A549 (cell line): Measurements from ENCODE around the gene FAM25G. TPM values are rescaled to one million over a fixed set of nuclear protein-coding genes. Genes with fewer than 3 reads are reported as not detected.

Experiments used
- ATAC-seq, 2 experiments: fragments of 200-7000 bp in 1 of 2; fragments of >200 bp in 1 of 2; cut with Nextera tagmentation in 1 of 2; cut with Tn5 transposase in 1 of 2; 3 replicates each; pipeline versions ENCODE4 v1.8.0 to v1.9.1; 2018 to 2020; ENCODE audit warnings: mild to moderate bottlenecking in 1 of 2, moderate library complexity in 1 of 2
- CTCF ChIA-PET: fragments of 300-600 bp; sonication (Branson Sonifier 250); formaldehyde crosslinking; extraction: SDS; loops from one replicate; lab custom pipeline; 2021; ENCODE audit warnings: antibody characterized with exemption, inconsistent platforms; lab: Yijun Ruan, JAX
- POLR2A ChIA-PET: fragments of 350-600 bp; formaldehyde crosslinking; extraction: SDS; loops from one replicate; lab custom pipeline; 2021; ENCODE audit warnings: antibody characterized with exemption, inconsistent platforms; lab: Yijun Ruan, JAX
- DNase-seq, 2 experiments: peaks; one replicate each; pipeline versions ENCODE4 v3.0.0 to v3.0.0-alpha.2; 2011 to 2016; ENCODE audit warnings: low read depth in 1 of 2, low spot score in 1 of 2
- FAIRE-seq: peaks from 2 replicates; lab custom pipeline; 2011; peaks lifted over from hg19 to GRCh38; lab: Jason Lieb, UNC
- H3K27ac ChIP-seq, 2 experiments: fragments of >200 bp; sonication (Bioruptor Twin); formaldehyde crosslinking; 3 replicates each; pipeline ENCODE4 v1.5.1; 2016 to 2017
- H3K4me1 ChIP-seq: fragments of >200 bp; sonication (Bioruptor Twin); formaldehyde crosslinking; 3 replicates; pipeline ENCODE4 v1.6.1; 2016
- H3K4me2 ChIP-seq: fragments of >200 bp; sonication (Bioruptor Twin); formaldehyde crosslinking; 3 replicates; pipeline ENCODE4 v1.6.1; 2016
- H3K4me3 ChIP-seq: fragments of >200 bp; sonication (Bioruptor Twin); formaldehyde crosslinking; 3 replicates; pipeline ENCODE4 v1.5.1; 2016
- H3K9me3 ChIP-seq: fragments of >200 bp; sonication (Bioruptor Twin); formaldehyde crosslinking; 3 replicates; pipeline ENCODE4 v1.6.1; 2016
- BCL3 ChIP-seq: fragments of >200 bp; sonication (Bioruptor Twin); formaldehyde crosslinking; IDR thresholded peaks from 3 replicates; pipeline ENCODE4 v1.6.1; 2016
- BHLHE40 ChIP-seq: IDR thresholded peaks from 2 replicates; pipeline ENCODE4 v1.6.1; 2012; ENCODE audit warnings: low read depth, low read length, inconsistent platforms
- CBX2 ChIP-seq: fragments of 200-600 bp; sonication (generic); IDR thresholded peaks from 2 replicates; pipeline ENCODE4 v1.6.1; 2016; ENCODE audit warnings: low read depth, mild to moderate bottlenecking, borderline replicate concordance
- CHD2 ChIP-seq: fragments of 150-350 bp; IDR thresholded peaks from 2 replicates; pipeline ENCODE4 v1.6.1; 2014; ENCODE audit warnings: low read length; ENCODE audit not compliant: partially characterized antibody
- CHD4 ChIP-seq: fragments of 200-600 bp; sonication (generic); IDR thresholded peaks from 2 replicates; pipeline ENCODE4 v1.6.1; 2016; ENCODE audit warnings: antibody characterized with exemption, mild to moderate bottlenecking, borderline replicate concordance
- CTCF ChIP-seq: fragments of >200 bp; sonication (Bioruptor Twin); formaldehyde crosslinking; IDR thresholded peaks from 3 replicates; pipeline ENCODE4 v1.5.1; 2016
- HES2 ChIP-seq: fragments of >200 bp; sonication (Bioruptor Twin); formaldehyde crosslinking; IDR thresholded peaks from 2 replicates; pipeline ENCODE4 v1.6.1; 2016
- JUNB ChIP-seq: fragments of >200 bp; sonication (Bioruptor Twin); formaldehyde crosslinking; IDR thresholded peaks from 2 replicates; pipeline ENCODE4 v1.6.1; 2016
- KDM1A ChIP-seq: fragments of 200-600 bp; sonication (generic); IDR thresholded peaks from 2 replicates; pipeline ENCODE4 v1.6.1; 2016; ENCODE audit warnings: low read depth, mild to moderate bottlenecking
- MAFK ChIP-seq: fragments of 450-650 bp; IDR thresholded peaks from 2 replicates; pipeline ENCODE4 v1.6.1; 2014; ENCODE audit not compliant: partially characterized antibody
- PHF8 ChIP-seq: fragments of 200-600 bp; sonication (generic); IDR thresholded peaks from 2 replicates; pipeline ENCODE4 v1.6.1; 2016; ENCODE audit warnings: low read depth, mild to moderate bottlenecking, antibody characterized with exemption, moderate library complexity, borderline replicate concordance
- RAD21 ChIP-seq, 2 experiments: fragments of >200 bp in 1 of 2; sonication (Bioruptor Twin) in 1 of 2; formaldehyde crosslinking in 1 of 2; IDR thresholded peaks in 1 of 2; conservative IDR thresholded peaks in 1 of 2; 2 replicates in 1 of 2; 3 replicates in 1 of 2; pipeline ENCODE4 v1.6.1; 2012 to 2018; ENCODE audit warnings: inconsistent platforms in 1 of 2
- REST ChIP-seq: fragments of 200-600 bp; sonication (generic); IDR thresholded peaks from 2 replicates; pipeline ENCODE4 v1.6.1; 2016; ENCODE audit warnings: antibody characterized with exemption, mild to moderate bottlenecking, moderate library complexity
- RFX5 ChIP-seq: fragments of 450-650 bp; IDR thresholded peaks from 2 replicates; pipeline ENCODE4 v1.7.1; 2014; ENCODE audit warnings: antibody characterized with exemption, mild to moderate bottlenecking, moderate library complexity
- SMC3 ChIP-seq: fragments of >200 bp; sonication (Bioruptor Twin); formaldehyde crosslinking; IDR thresholded peaks from 3 replicates; pipeline ENCODE4 v1.6.1; 2018; ENCODE audit warnings: inconsistent platforms
- TFCP2L1 ChIP-seq: fragments of 250-450 bp; sonication (Bioruptor Pico); IDR thresholded peaks from 2 replicates; pipeline ENCODE4 v1.5.0; 2021; ENCODE audit warnings: mild to moderate bottlenecking
- ZNF302 ChIP-seq: fragments of 250-450 bp; sonication (Bioruptor Pico); IDR thresholded peaks from 2 replicates; pipeline ENCODE4 v1.9.0; 2021; ENCODE audit warnings: inconsistent platforms, mild to moderate bottlenecking, moderate library complexity
- WGBS: methylation state at CpG from one replicate; pipeline ENCODE4 v1.1.6; 2017; ENCODE audit errors: missing lambda C conversion rate; 5-methylcytosine and 5-hydroxymethylcytosine counted together
- polyA plus RNA-seq, 4 experiments: library from polyadenylated mRNA; depleted of rRNA in 3 of 4; stranded (reverse); fragments of >200 nt; fragmentation: RNase III in 1 of 4; extraction: RNeasy Plus Mini Kit Qiagen cat#74134 plus additional on column Dnase treatment in 1 of 4; gene quantifications; 2 replicates in 3 of 4; 3 replicates in 1 of 4; pipeline ENCODE4 v1.2.3, GENCODE V29; 2011 to 2017
- small RNA-seq, 6 experiments: library from RNA; depleted of rRNA; stranded (forward); fragments of <200 nt; gene quantifications; one replicate each; pipeline ENCODE3, GENCODE V24; 2012

Gene FAM25G
- polyA plus RNA-seq, 2 of the 4 experiments (the other 2 are of a cell fraction) = not detected

- 84% methylated on average over 4 of the region's 4 CpGs for WGBS
- TF ChIP-seq RAD21 (conservative IDR thresholded peaks at IDR 0.05 in 1 of 2, IDR thresholded peaks at IDR 0.05 in 1 of 2) = peak in 1 of 2 experiments; percentile 35; a peak in 2 of 5 replicates
- no peak for TF ChIP-seq JUNB
- TF ChIP-seq SMC3 = no peak
- DNase-seq = no peak
- Histone ChIP-seq H3K4me3 (no peak overlapping the region), H3K4me2 (no peak overlapping the region), H3K4me1 (0 out of 3 replicates have a peak, but pooled peaks cover 2% of the 10 kb centered on the region), H3K27ac (no peak overlapping the region), H3K9me3 (peaks cover under 1% of the 10 kb centered on the region; the same call in 1 of the 3 replicates)
- CTCF ChIA-PET = interaction anchor here (0.8 to 2.6 kb wide), 2 partner anchors 9 to 78 kb away, joined by 4 to 10 read pairs; no protein-coding TSS in a partner anchor
- ATAC-seq = no peak
- POLR2A ChIA-PET = no interaction called here
- no peak for FAIRE-seq
These were observed 51.3 kb downstream of the FAM25G start for GRCh38 chr10:47440207-47440606.

GRCh38 chr10:47438857-47439474, 52.5 kb downstream of the FAM25G start:
- FAIRE-seq (no peak), ATAC-seq (peak; percentile 91 to 99), DNase-seq (peak; percentile 65 to 77)
- peaks cover 12% of the 10 kb centered on the region; the same call in 1 of the 3 replicates for H3K9me3 ChIP-seq
- TF ChIP-seq HES2 = no peak
- TF ChIP-seq TFCP2L1 (CRISPR knock-in tag) = no peak
- TF ChIP-seq RAD21 (conservative IDR thresholded peaks at IDR 0.05 in 1 of 2, IDR thresholded peaks at IDR 0.05 in 1 of 2) = peak; percentile 55 to 77
- TF ChIP-seq CTCF = peak; percentile 39; the same call in 2 of the 3 replicates
- no peak for TF ChIP-seq RFX5
- TF ChIP-seq CHD2 = no peak
- no peak for TF ChIP-seq BHLHE40
- TF ChIP-seq KDM1A = no peak
- no peak for TF ChIP-seq CHD4
- TF ChIP-seq SMC3 = peak; percentile 57
- no peak for TF ChIP-seq REST
- TF ChIP-seq BCL3 = no peak
- TF ChIP-seq CBX2 = no peak
- no peak for TF ChIP-seq PHF8
- no peak for TF ChIP-seq MAFK
- TF ChIP-seq ZNF302 (CRISPR knock-in tag) = no peak
- 16% methylated on average over 6 of the region's 6 CpGs for WGBS
- no peak overlapping the region; the same call in 2 of the 3 replicates for H3K4me2 ChIP-seq
- POLR2A ChIA-PET = no interaction called here
- CTCF ChIA-PET = interaction anchor here (0.9 to 1.8 kb wide), 3 partner anchors 11 to 444 kb away, joined by 3 to 5 read pairs (median 3); no protein-coding TSS in a partner anchor
- 0 out of 3 replicates have a peak, but pooled peaks cover 2% of the 10 kb centered on the region for H3K4me1 ChIP-seq
- H3K4me3 ChIP-seq = no peak overlapping the region
- no peak overlapping the region for H3K27ac ChIP-seq

Small RNA genes lying within 50 kb of the gene (small RNA-seq; reads per million reads assigned to genes)
- gene AL591684.3 (0 reads per million in 6 experiments), gene RNA5SP312 (0 reads per million in 6 experiments)

Other genes with a start within 250 kb of the FAM25G start
- not detected in 2 replicates for gene GDF10, start 191.5 kb downstream of the FAM25G start, polyA plus RNA-seq (2011; rRNA removed)
- 0.04 to 0.10 TPM (median 0.09 TPM) in 3 replicates for gene GDF10, start 191.5 kb downstream of the FAM25G start, polyA plus RNA-seq (2017; fragmentation: RNase III; extraction: RNeasy Plus Mini Kit Qiagen cat#74134 plus additional on column Dnase treatment)
- not detected in 2 replicates for gene GDF2, start 169.2 kb downstream of the FAM25G start, polyA plus RNA-seq (2011; rRNA removed)
- not detected in 3 replicates for gene GDF2, start 169.2 kb downstream of the FAM25G start, polyA plus RNA-seq (2017; fragmentation: RNase III; extraction: RNeasy Plus Mini Kit Qiagen cat#74134 plus additional on column Dnase treatment)
- gene RBP3, start 143.3 kb downstream of the FAM25G start, polyA plus RNA-seq (2011; rRNA removed) = not detected in 2 replicates
- gene RBP3, start 143.3 kb downstream of the FAM25G start, polyA plus RNA-seq (2017; fragmentation: RNase III; extraction: RNeasy Plus Mini Kit Qiagen cat#74134 plus additional on column Dnase treatment) = not detected in 3 replicates
- 4.0 and 4.6 TPM in 2 replicates for gene ZNF488, start 107.4 kb downstream of the FAM25G start, polyA plus RNA-seq (2011; rRNA removed)
- 6.8 to 8.3 TPM (median 6.9 TPM) in 3 replicates for gene ZNF488, start 107.4 kb downstream of the FAM25G start, polyA plus RNA-seq (2017; fragmentation: RNase III; extraction: RNeasy Plus Mini Kit Qiagen cat#74134 plus additional on column Dnase treatment)
- gene ANXA8, start 7.6 kb downstream of the FAM25G start, polyA plus RNA-seq (2011; rRNA removed) = 7.5 and 8.1 TPM in 2 replicates
- gene ANXA8, start 7.6 kb downstream of the FAM25G start, polyA plus RNA-seq (2017; fragmentation: RNase III; extraction: RNeasy Plus Mini Kit Qiagen cat#74134 plus additional on column Dnase treatment) = 35.3 to 42.3 TPM (median 38.8 TPM) in 3 replicates
- 12.7 and 14.3 TPM in 2 replicates for gene AGAP9, start 31.9 kb upstream of the FAM25G start, polyA plus RNA-seq (2011; rRNA removed)
- 5.1 to 5.8 TPM (median 5.8 TPM) in 3 replicates for gene AGAP9, start 31.9 kb upstream of the FAM25G start, polyA plus RNA-seq (2017; fragmentation: RNase III; extraction: RNeasy Plus Mini Kit Qiagen cat#74134 plus additional on column Dnase treatment)